ENCODE measurements around the gene PRR20G. TPM values are rescaled to one million over a fixed set of nuclear protein-coding genes. Genes with fewer than 3 reads are reported as not detected.

Gene PRR20G
- total and polyA plus RNA-seq, 2 donors (not counting 3 experiments of a cell fraction or from before 2014, with no cell fraction given) = not detected

DNA sequence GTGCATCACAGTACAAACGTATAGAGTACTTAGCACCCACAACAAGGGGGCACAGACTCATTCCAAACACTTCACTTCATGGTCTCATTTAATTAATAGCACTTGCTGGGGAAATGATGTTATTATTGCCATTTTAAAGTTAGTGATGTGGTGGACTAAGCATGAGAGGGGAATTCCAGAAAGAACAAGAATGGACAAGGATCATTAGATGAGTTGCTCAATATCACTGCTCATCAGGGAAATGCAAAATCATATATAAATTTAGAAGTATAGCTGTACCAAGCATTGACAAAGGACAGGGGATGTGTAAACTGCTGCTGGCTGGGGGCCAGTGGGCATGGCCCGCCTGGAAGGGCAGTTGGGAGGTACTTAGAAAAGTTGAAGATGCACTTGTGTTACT, 14.6 kb downstream of the PRR20G start:
- POLR2A ChIA-PET = no interaction called here
- TF ChIP-seq GATA2 (IDR thresholded peaks at IDR 0.05; ENCODE audit: insufficient read depth, insufficient read length, low read depth, low read length) (no peak), POLR2A (IDR thresholded peaks at IDR 0.05; ENCODE audit: low read depth, low read length) (no peak), JUN (IDR thresholded peaks at IDR 0.05; ENCODE audit: borderline replicate concordance, insufficient read depth, insufficient read length, low read depth) (no peak), POLR2AphosphoS5 (IDR thresholded peaks at IDR 0.05; ENCODE audit: insufficient read depth, low read depth, low read length) (no peak), FOS (IDR thresholded peaks at IDR 0.05; ENCODE audit: borderline replicate concordance, insufficient read depth, low read length) (no peak), MYC (IDR thresholded peaks at IDR 0.05; ENCODE audit: low read depth, low read length) (no peak), EZH2 (IDR thresholded peaks at IDR 0.05; ENCODE audit: borderline replicate concordance, low read depth, low read length, severe bottlenecking) (no peak)
- TF ChIP-seq, protein P1, sequence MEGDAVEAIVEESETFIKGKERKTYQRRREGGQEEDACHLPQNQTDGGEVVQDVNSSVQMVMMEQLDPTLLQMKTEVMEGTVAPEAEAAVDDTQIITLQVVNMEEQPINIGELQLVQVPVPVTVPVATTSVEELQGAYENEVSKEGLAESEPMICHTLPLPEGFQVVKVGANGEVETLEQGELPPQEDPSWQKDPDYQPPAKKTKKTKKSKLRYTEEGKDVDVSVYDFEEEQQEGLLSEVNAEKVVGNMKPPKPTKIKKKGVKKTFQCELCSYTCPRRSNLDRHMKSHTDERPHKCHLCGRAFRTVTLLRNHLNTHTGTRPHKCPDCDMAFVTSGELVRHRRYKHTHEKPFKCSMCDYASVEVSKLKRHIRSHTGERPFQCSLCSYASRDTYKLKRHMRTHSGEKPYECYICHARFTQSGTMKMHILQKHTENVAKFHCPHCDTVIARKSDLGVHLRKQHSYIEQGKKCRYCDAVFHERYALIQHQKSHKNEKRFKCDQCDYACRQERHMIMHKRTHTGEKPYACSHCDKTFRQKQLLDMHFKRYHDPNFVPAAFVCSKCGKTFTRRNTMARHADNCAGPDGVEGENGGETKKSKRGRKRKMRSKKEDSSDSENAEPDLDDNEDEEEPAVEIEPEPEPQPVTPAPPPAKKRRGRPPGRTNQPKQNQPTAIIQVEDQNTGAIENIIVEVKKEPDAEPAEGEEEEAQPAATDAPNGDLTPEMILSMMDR (IDR thresholded peaks at IDR 0.05; ENCODE audit: extremely low read depth in 1 of 2, insufficient read depth in 1 of 2, low read depth in 1 of 2, low read length in 2 of 2) = no peak
- TF ChIP-seq, protein P2, sequence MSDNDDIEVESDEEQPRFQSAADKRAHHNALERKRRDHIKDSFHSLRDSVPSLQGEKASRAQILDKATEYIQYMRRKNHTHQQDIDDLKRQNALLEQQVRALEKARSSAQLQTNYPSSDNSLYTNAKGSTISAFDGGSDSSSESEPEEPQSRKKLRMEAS (IDR thresholded peaks at IDR 0.05; ENCODE audit: insufficient read depth, insufficient read length) = no peak
- H3K4me1 ChIP-seq (ENCODE audit: control insufficient read depth, extremely low read depth, insufficient read depth, low read length) = no peaks in the 10 kb centered on the region
- H3K36me3 ChIP-seq (ENCODE audit: control insufficient read depth in 2 of 2, extremely low read depth in 1 of 2, insufficient read depth in 2 of 2, low read length in 2 of 2) = no peaks in the 10 kb centered on the region
- dilution Hi-C loops (cut with MboI; ENCODE audit: extremely low pct_ligation_motif_present, low sequenced_read_pairs) (no loop called here), intact Hi-C loops (cut with micrococcal nuclease) (no loop called here)
- no peak overlapping the region for H3K9ac ChIP-seq (replicated peaks; ENCODE audit: extremely low read depth, insufficient read depth, low read length)
- no peak overlapping the region for H3K27ac ChIP-seq (ENCODE audit: insufficient read depth, low read depth, low read length)
- no peak for FAIRE-seq
- CTCF ChIA-PET = no interaction called here
- H3K79me2 ChIP-seq (ENCODE audit: control insufficient read depth, insufficient read depth, low read length) = no peaks in the 10 kb centered on the region
- H3K4me2 ChIP-seq (ENCODE audit: insufficient read depth, low read length) = no peak overlapping the region
- no peak overlapping the region for H2AFZ ChIP-seq (ENCODE audit: low read depth, low read length)
- no peak for DNase-seq (ENCODE audit: low read depth, low spot score)
- H4K20me1 ChIP-seq (replicated peaks; ENCODE audit: control insufficient read depth, extremely low read depth, insufficient read depth, low read length) = no peaks in the 10 kb centered on the region
- no peak overlapping the region for H3K4me3 ChIP-seq (replicated peaks in 1 of 3; ENCODE audit: insufficient read depth in 1 of 3, low read depth in 1 of 3, low read length in 3 of 3)
- H3K9me1 ChIP-seq (replicated peaks; ENCODE audit: control insufficient read depth, extremely low read depth, insufficient read depth, low read length) = no peaks in the 10 kb centered on the region
- no peaks in the 10 kb centered on the region for H3K9me3 ChIP-seq (replicated peaks; ENCODE audit: control insufficient read depth, insufficient read depth, low read length)
- no TSS peak for BruUV-seq (replicated peaks)
- peaks cover 0 to 3% of the 10 kb centered on the region in 2 experiments for H3K27me3 ChIP-seq (ENCODE audit: control insufficient read depth in 2 of 2, insufficient read depth in 2 of 2, low read length in 2 of 2)
